Activated CD4-positive, CD25-positive, alpha-beta regulatory T cell (primary cell): ENCODE results near the gene ADGRF1.

Source experiments
- DNase-seq, 4 experiments: peaks; one replicate each; lab custom pipeline; 2025; lab: John Stamatoyannopoulos, UW

ADGRF1 gene

GRCh38 chr6:46979206-46979605, 62.9 kb downstream of the ADGRF1 start:
- no peak for DNase-seq

GRCh38 chr6:46974786-46975185, 67.3 kb downstream of the ADGRF1 start:
- no peak for DNase-seq

DNA sequence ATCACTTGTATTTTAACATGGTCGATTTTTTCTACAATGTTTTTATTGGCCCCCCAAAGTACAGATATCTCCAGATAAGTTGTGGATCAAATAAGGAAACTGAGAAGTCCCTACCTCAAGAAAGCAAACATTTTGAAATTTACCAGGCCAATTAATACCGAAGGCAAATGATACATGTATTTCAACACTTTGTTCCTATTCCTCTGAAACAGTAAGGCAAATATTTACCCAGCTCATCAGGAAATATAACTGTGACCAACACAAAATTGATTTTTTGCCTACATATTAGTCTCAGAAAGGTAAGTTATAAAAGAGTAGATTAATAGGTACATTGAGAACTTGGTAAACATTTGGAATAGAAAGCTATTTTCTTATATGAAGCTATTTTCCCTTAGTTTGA, 69.1 kb downstream of the ADGRF1 start:
- no peak for DNase-seq

DNA sequence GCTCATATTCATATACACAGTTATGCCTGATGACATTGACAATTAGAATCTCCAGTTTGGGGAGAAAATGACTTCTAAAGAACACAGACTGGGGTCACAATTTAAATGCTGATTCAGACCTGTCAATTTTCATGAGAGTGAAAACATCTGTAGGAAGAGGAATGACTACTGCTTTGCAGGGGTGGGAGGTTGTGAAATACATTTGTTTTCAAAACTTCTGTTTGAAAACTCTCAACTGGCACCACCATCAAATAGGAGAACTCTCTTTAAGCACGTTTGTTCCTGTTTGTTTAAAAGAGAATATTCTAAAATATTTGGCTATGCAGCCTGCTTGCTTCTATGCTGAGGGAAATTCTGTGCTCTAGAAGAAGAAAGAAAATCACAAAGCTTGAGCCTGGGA, 69.6 kb downstream of the ADGRF1 start:
- DNase-seq, result no peak

GRCh38 chr6:46969206-46969605, 72.9 kb downstream of the ADGRF1 start:
- DNase-seq, result no peak

DNA sequence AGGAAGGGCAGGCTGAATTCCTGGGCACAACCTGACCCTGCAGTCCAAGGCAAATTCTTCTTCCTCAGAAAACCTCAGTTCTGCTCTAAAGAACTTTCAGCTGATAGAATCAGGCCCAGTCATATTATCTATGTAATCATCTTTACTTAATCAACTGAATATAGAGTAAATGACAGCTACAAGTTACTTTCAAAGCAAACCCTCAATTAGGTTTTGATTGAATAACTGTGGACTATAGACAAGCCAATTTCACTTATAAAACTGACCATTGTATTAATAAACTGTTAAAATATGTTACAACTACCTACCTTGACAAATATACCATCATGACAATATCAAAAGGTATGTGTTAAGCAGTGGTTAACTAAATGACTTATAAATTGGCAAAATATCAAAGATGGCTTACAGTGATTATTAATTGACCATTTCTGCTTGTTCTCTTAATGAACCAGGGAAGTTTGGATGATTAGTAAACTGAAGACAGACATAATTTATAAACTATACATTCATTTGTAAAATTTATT, 74.2 kb downstream of the ADGRF1 start:
- DNase-seq, result no peak

DNA sequence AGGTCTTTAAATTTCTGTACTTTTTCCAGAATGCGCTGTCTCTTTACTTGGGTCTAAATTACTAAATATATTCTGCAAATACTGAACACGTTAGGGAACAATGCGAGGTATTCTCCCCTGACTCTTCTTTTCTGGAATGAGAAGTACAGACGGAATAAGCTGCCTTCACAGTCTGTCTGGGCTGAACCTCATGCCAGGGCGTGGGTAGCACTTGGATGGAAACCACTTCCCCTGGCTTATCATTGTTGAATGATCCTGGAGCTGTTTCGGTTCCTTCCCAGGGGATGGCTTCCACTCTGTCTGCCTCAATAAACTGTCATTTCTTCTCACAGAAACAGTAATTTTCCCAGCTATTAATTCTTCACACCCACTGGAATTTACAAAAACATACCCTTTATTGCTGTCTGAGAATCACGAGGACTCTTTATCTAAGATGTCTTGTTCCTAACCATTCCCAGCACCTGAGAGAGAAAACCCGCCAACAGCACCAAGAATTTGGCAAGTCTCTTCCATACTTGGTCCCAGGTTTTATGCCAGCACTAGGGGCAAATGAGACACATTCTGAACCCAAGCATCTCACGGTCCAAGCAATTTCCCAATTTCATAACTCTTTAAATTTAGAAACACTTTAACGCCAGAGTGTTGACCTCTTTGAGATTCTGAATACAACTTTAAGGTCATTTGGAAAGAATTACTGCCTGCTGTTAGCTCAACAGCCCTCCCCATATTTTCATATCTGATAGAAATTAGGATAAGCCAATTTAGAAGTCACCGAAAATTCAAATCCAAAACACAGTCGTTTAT, 77.2 kb downstream of the ADGRF1 start:
- DNase-seq, result no peak

DNA sequence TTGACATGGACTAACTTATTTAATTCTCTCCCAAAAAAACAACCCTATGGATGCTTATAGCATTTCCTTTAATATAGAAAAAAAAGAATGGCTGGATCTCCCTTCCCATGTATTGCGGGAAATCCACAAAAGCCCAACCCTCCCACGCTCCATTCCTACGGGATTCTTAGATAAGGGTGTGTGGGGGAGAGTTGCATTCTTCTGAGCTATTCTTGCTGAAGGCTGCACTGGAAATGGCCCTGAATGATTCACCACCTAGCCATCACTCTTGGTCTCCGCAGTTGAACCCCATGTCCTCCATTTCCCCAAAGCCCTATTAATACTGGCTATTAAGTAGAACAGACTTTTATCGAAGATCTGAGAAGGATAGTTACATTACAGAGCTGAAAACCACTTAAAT, 78.5 kb downstream of the ADGRF1 start:
- DNase-seq, result no peak

GRCh38 chr6:46963039-46963438, 79.1 kb downstream of the ADGRF1 start:
- no peak for DNase-seq

GRCh38 chr6:46961711-46962110, 80.4 kb downstream of the ADGRF1 start:
- no peak for DNase-seq

- no peak for DNase-seq
Observed at GRCh38 chr6:46961232-46961631, 80.9 kb downstream of the ADGRF1 start.

- DNase-seq, result no peak
Observed at GRCh38 chr6:46959419-46959818, 82.7 kb downstream of the ADGRF1 start.

- DNase-seq, result no peak
Observed at GRCh38 chr6:46956409-46956808, 85.7 kb downstream of the ADGRF1 start.

GRCh38 chr6:46954837-46955451, 87.2 kb downstream of the ADGRF1 start:
- DNase-seq, result no peak

- no peak for DNase-seq
Observed at GRCh38 chr6:46953921-46954320, 88.2 kb downstream of the ADGRF1 start.

DNA sequence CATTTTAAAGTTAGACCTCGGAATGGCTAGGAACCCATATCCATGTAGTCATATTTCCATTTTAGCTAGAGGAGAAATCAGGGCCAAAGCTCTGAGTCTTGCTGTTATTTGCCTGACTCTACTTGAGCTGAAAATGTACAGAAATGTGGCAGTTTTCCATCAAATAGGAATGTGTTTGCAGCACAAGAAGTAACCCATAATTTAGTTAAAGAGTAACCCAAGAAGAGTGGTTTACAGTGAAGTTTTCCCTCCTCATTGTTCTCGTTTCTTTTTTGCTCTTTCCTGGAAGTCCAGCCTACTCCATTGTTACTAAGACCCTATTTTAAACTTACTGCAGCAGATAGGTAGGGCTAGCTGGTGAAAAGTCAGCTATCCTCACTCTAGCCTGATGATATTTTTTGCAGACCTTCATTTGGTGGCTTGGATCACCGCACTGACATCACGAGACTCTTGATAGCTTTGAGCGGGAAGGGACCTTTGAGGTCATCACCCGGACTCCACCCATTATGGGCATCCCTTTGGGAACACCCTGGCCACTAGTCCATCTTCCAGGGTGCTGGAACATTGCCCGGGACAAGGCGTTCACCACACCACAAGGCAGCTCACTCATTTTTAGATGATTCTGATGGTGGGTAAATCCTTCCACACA, 92.4 kb downstream of the ADGRF1 start:
- no peak for DNase-seq

DNA sequence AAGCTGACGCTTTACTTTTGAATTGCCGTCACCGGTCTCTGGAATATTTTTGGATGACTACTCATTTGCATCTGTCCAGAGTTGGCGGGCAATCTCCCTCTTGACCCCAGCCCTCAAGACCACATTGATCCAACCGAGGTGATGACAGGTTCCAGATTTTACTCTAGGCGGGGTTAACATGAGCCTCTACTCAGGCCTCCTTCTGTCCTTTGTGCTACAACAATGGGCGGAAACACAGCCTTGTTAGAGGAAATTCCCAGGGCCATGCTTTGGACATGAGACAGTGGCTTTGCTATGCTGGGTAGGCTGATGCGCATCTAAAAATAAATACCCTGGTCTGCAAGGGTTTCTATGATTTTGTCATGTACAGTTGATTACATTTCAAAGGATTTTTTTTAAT, 93.4 kb downstream of the ADGRF1 start:
- no peak for DNase-seq
